Gastroesophageal sphincter (tissue), 3 donors: Measurements from ENCODE around the gene SPINK1.
"Not testable (repeated sequence)": the region's sequence is repeated elsewhere in the genome, so short reads cannot be mapped to it uniquely, and the experiment has no call there.

ENCODE experiments used
- CTCF ChIP-seq, 4 experiments: fragments of 200-600 bp in 2 of 4; fragments of 450-650 bp in 2 of 4; sonication (generic) in 1 of 4; IDR thresholded peaks; one replicate each; pipeline ENCODE4 v1.5.1; 2017 to 2019; ENCODE audit warnings: antibody characterized with exemption in 4 of 4, mild to moderate bottlenecking in 2 of 4, moderate library complexity in 2 of 4
- EP300 ChIP-seq: sonication (generic); formaldehyde crosslinking; IDR thresholded peaks from one replicate; pipeline ENCODE4 v1.6.1; 2017; ENCODE audit warnings: antibody characterized with exemption, mild to moderate bottlenecking
- POLR2A ChIP-seq, 2 donors: fragments of 450-650 bp; IDR thresholded peaks; one replicate each; pipeline ENCODE4 v1.6.1; 2017; ENCODE audit warnings: antibody characterized with exemption in 2 of 2, mild to moderate bottlenecking in 2 of 2, moderate library complexity in 1 of 2

- not testable (repeated sequence) for TF ChIP-seq CTCF (IDR thresholded peaks at IDR 0.05); POLR2A (IDR thresholded peaks at IDR 0.05); EP300
Measured at GRCh38 chr5:147827017-147827416, 4.5 kb downstream of the SPINK1 start.
